GM21737 (cell line): ENCODE results near the gene SH3BGRL2.
"Not testable (repeated sequence)": the region's sequence is repeated elsewhere in the genome, so short reads cannot be mapped to it uniquely, and the experiment has no call there.

Source experiments
- ATAC-seq: cut with Tn5 transposase; IDR thresholded peaks from one replicate; pipeline ENCODE4 v1.9.1; 2021; ENCODE audit warnings: mild to moderate bottlenecking, moderate library complexity; ENCODE audit not compliant: unreplicated experiment

Gene SH3BGRL2

GRCh38 chr6:79647741-79648140, 16.6 kb downstream of the SH3BGRL2 start:
- no peak for ATAC-seq

- ATAC-seq, result no peak
Observed at GRCh38 chr6:79648328-79648727, 17.2 kb downstream of the SH3BGRL2 start.

GRCh38 chr6:79649016-79649415, 17.9 kb downstream of the SH3BGRL2 start:
- ATAC-seq, result no peak

GRCh38 chr6:79650950-79651349, 19.8 kb downstream of the SH3BGRL2 start:
- ATAC-seq, result no peak

DNA sequence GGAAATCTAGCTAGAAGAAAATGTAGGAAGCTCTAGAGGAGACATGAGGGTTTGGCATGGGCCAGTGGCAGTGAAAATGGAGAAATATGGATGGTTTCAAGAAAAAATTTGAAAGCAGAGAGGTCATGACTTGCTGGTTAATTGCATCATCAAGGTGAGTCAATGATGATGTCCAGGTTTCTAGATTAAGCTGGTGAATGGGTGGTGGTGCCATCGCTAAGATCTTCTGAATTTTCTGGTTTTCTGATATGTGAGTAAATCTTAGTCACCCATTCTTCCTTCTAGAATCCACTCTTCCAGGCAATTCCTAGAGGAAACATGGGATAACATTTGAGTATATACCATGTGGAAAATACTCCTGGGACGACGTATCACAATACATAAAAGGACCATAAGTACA, 25.0 kb downstream of the SH3BGRL2 start:
- no peak for ATAC-seq

- no peak for ATAC-seq
Observed at GRCh38 chr6:79657238-79657637, 26.1 kb downstream of the SH3BGRL2 start.

- not testable (repeated sequence) for ATAC-seq
Observed at GRCh38 chr6:79663655-79664054, 32.5 kb downstream of the SH3BGRL2 start.

DNA sequence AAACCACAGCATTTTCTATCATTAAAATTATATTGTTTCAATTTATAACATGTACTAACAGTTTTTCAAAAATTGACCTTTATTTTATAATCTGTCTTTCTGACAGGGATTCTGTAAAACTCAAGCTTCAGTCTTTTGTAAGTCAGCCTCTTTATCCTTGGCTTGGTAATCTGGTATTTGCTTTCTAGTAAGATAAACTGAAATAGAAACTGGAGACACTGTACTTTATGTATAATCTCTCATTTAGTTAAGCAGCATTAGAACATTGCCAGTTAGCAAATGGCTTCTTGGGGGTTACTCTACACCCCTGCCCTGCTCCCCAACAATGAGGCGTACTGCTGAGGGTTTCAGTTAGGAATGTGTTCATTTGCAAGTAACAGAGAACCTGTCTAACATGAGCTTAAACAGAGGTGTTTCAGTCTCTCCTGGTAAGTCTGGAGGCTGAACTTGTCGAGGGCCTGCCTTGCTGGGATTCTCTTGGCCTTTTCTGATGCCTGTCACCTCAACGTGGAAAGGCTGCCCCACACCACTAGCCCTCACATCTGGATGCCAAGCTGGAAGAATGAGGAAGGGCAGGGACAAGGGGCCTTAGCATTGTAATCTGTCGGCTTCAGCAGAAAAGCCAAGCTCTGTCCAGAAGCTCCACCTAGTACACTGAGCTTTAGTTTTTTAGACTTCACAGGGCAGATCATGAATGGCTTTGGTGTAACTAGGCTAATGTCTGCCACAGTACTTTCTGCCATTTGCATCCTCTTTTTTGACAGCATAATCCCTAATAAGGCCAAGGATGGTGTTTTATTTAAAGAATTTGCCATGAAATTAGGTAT, 34.8 kb downstream of the SH3BGRL2 start:
- ATAC-seq, result no peak

GRCh38 chr6:79666634-79667033, 35.5 kb downstream of the SH3BGRL2 start:
- no peak for ATAC-seq

- ATAC-seq, result no peak
Observed at GRCh38 chr6:79668381-79668780, 37.3 kb downstream of the SH3BGRL2 start.

GRCh38 chr6:79669766-79670165, 38.6 kb downstream of the SH3BGRL2 start:
- ATAC-seq, result no peak

DNA sequence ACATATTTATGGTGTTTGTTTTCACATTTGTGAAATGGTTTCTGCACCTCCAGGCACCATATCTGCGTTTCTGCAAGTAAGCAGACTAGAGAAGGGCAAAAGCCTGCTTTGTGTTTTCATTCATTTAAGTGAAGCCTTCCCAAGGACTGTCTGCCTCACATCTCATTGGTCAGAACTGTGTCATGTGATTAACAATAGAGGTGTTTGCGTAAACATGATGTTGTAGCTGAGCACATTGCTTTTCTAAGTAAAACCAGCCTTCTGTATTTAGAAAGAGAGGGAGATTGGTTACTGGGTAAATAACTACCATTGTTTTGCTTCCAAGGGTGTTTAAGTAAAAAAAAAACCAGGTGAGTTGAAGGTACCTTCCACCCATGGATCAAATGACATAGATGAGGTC, 39.7 kb downstream of the SH3BGRL2 start:
- no peak for ATAC-seq

- ATAC-seq, result no peak
Observed at GRCh38 chr6:79671600-79672266, 40.6 kb downstream of the SH3BGRL2 start.

- ATAC-seq, result no peak
Observed at GRCh38 chr6:79672631-79673111, 41.5 kb downstream of the SH3BGRL2 start.

DNA sequence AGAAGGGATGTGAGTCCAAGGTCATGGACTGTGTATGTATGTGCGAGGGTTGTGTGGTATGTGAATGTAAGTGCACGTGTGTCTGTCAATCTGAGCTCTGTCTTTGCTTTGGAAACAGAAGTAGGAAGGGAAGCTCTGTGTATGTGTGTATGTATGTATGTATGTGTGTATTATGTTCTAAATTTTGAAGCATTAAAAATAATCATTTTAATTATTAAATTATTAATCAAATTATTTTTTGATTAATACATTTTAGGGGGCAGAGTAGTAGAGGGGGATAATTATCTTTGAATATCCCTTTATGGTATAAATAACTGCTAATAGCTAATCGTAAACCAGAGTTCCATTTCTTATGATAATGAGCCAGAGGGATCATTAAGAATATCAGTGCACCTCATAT, 42.8 kb downstream of the SH3BGRL2 start:
- no peak for ATAC-seq

DNA sequence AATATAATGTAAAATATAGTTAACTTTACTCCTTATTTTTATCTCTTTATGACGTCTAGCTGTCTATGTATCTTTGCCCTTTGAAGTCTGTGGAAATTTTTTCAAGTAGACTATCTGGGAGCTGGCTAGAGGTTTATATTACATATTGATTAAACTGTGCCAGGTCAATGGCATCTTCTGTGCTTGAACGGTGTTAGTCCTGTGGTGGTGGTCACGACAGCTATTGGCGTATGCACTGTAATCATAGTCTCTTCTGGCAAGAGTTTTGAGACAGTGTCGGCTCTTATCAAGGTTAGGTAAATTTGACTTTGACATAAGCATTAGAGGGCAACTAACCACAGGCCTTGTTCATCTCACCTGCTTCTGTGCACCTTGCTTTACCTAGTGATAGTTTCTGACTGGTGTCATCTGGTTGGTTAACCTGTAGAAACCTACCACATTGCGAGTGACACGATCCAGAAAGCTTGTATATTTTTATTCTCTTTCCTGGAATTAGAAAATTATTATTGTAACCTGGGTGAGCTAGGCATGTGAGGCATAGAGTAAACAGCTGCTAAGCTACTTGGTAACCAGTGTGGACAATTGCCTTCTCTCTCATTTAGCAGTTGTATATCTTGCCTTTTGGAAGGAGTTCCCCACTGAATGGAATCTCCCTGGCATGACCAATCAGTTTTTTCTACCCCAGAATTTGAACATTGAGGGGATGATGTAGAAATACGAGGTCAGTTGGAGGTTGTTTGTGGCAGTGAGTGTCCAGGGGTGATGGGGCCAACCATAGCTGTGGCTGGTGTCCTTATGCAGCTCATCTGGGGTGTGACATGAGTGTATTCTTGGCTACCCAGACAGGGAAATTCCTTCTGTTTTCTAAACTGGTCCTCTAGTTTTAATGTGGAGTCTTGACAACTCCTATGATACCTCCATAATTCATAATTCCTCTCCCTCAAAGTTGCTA, 45.9 kb downstream of the SH3BGRL2 start:
- ATAC-seq, result no peak

GRCh38 chr6:79682682-79683081, 51.6 kb downstream of the SH3BGRL2 start:
- ATAC-seq, result not testable (repeated sequence)

GRCh38 chr6:79684876-79685275, 53.7 kb downstream of the SH3BGRL2 start:
- ATAC-seq, result no peak

- no peak for ATAC-seq
Observed at GRCh38 chr6:79686707-79687309, 55.7 kb downstream of the SH3BGRL2 start.

- ATAC-seq, result no peak
Observed at GRCh38 chr6:79687759-79688158, 56.6 kb downstream of the SH3BGRL2 start.

- ATAC-seq, result no peak
Observed at GRCh38 chr6:79694156-79694555, 63.0 kb downstream of the SH3BGRL2 start.
